WI38 (cell line): ENCODE measurements around the gene RFESD.
"Not testable (repeated sequence)": the region's sequence is repeated elsewhere in the genome, so short reads cannot be mapped to it uniquely, and the experiment has no call there.

Source experiments
- H3K4me3 ChIP-seq: 2 replicates; pipeline ENCODE4 v1.5.1; 2011; ENCODE audit warnings: low read depth, mild to moderate bottlenecking, control low read depth, low read length
- TF ChIP-seq, protein P1 (sequence below): IDR thresholded peaks from 2 replicates; pipeline ENCODE4 v1.5.1; 2012; ENCODE audit warnings: low read depth, mild to moderate bottlenecking, control low read depth, low read length

Gene RFESD

DNA sequence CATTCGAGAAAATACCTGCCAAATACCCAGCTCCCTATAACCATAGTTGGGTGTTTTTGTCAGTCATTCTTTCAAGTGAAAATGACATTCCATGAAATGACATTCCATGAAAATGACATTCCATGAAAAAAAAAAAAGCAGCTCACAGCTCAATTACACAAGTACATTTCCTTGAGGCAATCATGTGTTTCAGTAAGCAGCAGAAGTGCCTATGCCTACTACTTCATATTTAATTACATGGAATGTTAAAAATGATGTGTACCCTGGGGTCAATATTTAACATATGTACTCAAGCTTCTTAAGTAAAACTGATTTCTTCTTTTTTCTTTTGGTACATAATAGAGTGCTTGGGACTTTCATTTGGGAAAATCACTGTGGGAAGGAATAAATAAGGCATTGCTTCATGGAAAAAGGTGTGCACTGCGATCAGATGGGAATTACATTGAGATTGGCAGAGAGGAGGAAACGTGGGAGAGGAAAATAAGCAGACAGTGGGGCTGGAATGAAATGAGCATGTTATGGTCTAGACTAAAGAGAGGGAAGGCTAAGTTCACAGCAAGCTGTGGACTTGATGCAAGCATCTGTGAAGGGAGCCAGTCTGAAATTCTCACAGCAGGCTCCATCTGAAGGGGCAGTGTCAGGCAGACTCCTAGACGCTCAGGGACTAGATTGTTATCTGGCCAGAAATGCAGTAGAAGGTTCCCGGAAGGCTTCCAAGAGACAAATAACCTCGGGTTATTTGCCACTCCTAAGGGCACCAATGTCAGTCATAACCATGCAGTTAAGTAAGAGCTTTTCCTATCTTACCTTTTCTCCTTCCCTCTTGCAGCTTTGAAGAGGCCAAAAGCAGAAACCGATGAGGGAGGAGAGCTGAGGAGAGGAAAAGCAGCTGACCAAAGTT lies 51.5 kb downstream of the RFESD start:
- H3K4me3 ChIP-seq, result no peak overlapping the region

GRCh38 chr5:95699337-95699736 lies 52.8 kb downstream of the RFESD start:
- TF ChIP-seq, protein P1, sequence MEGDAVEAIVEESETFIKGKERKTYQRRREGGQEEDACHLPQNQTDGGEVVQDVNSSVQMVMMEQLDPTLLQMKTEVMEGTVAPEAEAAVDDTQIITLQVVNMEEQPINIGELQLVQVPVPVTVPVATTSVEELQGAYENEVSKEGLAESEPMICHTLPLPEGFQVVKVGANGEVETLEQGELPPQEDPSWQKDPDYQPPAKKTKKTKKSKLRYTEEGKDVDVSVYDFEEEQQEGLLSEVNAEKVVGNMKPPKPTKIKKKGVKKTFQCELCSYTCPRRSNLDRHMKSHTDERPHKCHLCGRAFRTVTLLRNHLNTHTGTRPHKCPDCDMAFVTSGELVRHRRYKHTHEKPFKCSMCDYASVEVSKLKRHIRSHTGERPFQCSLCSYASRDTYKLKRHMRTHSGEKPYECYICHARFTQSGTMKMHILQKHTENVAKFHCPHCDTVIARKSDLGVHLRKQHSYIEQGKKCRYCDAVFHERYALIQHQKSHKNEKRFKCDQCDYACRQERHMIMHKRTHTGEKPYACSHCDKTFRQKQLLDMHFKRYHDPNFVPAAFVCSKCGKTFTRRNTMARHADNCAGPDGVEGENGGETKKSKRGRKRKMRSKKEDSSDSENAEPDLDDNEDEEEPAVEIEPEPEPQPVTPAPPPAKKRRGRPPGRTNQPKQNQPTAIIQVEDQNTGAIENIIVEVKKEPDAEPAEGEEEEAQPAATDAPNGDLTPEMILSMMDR, result no peak
- no peak overlapping the region for H3K4me3 ChIP-seq

More for the DNA sequence above, 51.5 kb downstream of the RFESD start:
- TF ChIP-seq, protein P1, result no peak

- TF ChIP-seq, protein P1, result no peak
These were observed 54.5 kb downstream of the RFESD start for GRCh38 chr5:95701074-95701473.

GRCh38 chr5:95704150-95704549 lies 57.6 kb downstream of the RFESD start:
- no peak overlapping the region for H3K4me3 ChIP-seq
- TF ChIP-seq, protein P1, result no peak

More at GRCh38 chr5:95701074-95701473, 54.5 kb downstream of the RFESD start:
- no peak overlapping the region for H3K4me3 ChIP-seq

DNA sequence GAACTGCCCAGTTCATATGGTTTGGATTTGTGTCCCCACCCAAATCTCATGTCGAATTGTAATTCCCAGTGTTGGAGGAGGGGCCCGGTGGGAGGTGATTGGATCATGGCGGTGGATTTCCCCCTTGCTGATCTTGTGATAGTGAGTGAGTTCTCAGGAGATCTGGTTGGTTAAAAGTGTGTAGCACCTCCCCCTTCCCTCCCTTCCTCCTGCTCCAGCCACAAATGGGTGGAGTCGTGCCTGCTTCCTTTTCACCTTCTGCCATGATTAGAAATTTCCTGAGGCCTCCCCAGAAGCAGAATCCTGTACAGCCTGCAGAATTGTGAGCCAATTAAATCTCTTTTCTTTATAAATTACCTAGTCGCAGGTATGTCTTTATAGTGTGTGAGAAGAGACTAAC lies 59.6 kb downstream of the RFESD start:
- not testable (repeated sequence) for H3K4me3 ChIP-seq

- no peak overlapping the region for H3K4me3 ChIP-seq
- TF ChIP-seq, protein P1, result no peak
These were observed 60.5 kb downstream of the RFESD start for GRCh38 chr5:95707055-95707454.
